ENCODE results near the gene MRPL36. TPM values are rescaled to one million over a fixed set of nuclear protein-coding genes. Genes with fewer than 3 reads are reported as not detected.
"Not testable (repeated sequence)": the region's sequence is repeated elsewhere in the genome, so short reads cannot be mapped to it uniquely, and the experiment has no call there.

MRPL36 gene
- total RNA-seq, 2 experiments from 2014 or later, result 51.4 to 64.9 TPM

- no peak for ATAC-seq
- no peaks in the 10 kb centered on the region for H3K9me3 Mint-ChIP-seq (ENCODE audit: low read depth)
- H3K4me1 Mint-ChIP-seq, result peaks cover 2% of the 10 kb centered on the region
- POLR2A ChIA-PET, result no interaction called here
- no peak overlapping the region for H3K27ac Mint-ChIP-seq
- peaks cover 44% of the 10 kb centered on the region for H3K36me3 Mint-ChIP-seq (ENCODE audit: low read depth)
- CTCF ChIA-PET, result interaction anchor here (0.9 kb wide), 2 partner anchors 10 to 41 kb away, joined by 3 read pairs; no protein-coding TSS in a partner anchor
- no peak overlapping the region for H3K4me3 Mint-ChIP-seq
- no peaks in the 10 kb centered on the region for H3K27me3 Mint-ChIP-seq
- intact Hi-C loops (cut with DNase I, micrococcal nuclease), result no loop called here
- no peak for DNase-seq
These were observed 19.1 kb upstream of the MRPL36 start for GRCh38 chr5:1818784-1819183.

- POLR2A ChIA-PET, result no interaction called here
- no peak for DNase-seq
- Mint-ChIP-seq H3K4me1 (peaks cover 2% of the 10 kb centered on the region), H3K9me3 (ENCODE audit: low read depth) (no peaks in the 10 kb centered on the region), H3K27me3 (no peaks in the 10 kb centered on the region), H3K27ac (no peak overlapping the region), H3K36me3 (ENCODE audit: low read depth) (peaks cover 49% of the 10 kb centered on the region), H3K4me3 (no peak overlapping the region)
- no peak for ATAC-seq
- intact Hi-C loops (cut with DNase I, micrococcal nuclease), result no loop called here
- CTCF ChIA-PET, result interaction anchor here (0.9 kb wide), 1 partner anchor 9 kb away, joined by 3 read pairs; no protein-coding TSS in a partner anchor
These were observed 17.8 kb upstream of the MRPL36 start for GRCh38 chr5:1817261-1818043.

- H3K4me1 Mint-ChIP-seq; H3K27me3 Mint-ChIP-seq; H3K4me3 Mint-ChIP-seq; H3K9me3 Mint-ChIP-seq (ENCODE audit: low read depth); intact Hi-C loops (cut with DNase I, micrococcal nuclease); ATAC-seq; POLR2A ChIA-PET; CTCF ChIA-PET; DNase-seq; H3K27ac Mint-ChIP-seq: not testable (repeated sequence)
- peaks cover 53% of the 10 kb centered on the region for H3K36me3 Mint-ChIP-seq (ENCODE audit: low read depth)
These were observed 17.0 kb upstream of the MRPL36 start for GRCh38 chr5:1816495-1817089.

- intact Hi-C loops (cut with DNase I, micrococcal nuclease), result no loop called here
- Mint-ChIP-seq H3K4me1 (peaks cover 4% of the 10 kb centered on the region), H3K9me3 (ENCODE audit: low read depth) (no peaks in the 10 kb centered on the region), H3K36me3 (ENCODE audit: low read depth) (peaks cover 52% of the 10 kb centered on the region), H3K4me3 (no peak overlapping the region), H3K27me3 (no peaks in the 10 kb centered on the region), H3K27ac (no peak overlapping the region)
- ChIA-PET POLR2A (no interaction called here), CTCF (no interaction called here)
- no peak for ATAC-seq
- DNase-seq, result no peak
These were observed 16.2 kb upstream of the MRPL36 start for GRCh38 chr5:1815881-1816292.

- Mint-ChIP-seq H3K36me3 (ENCODE audit: low read depth) (peaks cover 53% of the 10 kb centered on the region), H3K4me3 (no peak overlapping the region), H3K27ac (no peak overlapping the region), H3K27me3 (no peaks in the 10 kb centered on the region), H3K4me1 (peaks cover 4% of the 10 kb centered on the region), H3K9me3 (ENCODE audit: low read depth) (no peaks in the 10 kb centered on the region)
- DNase-seq, result no peak
- ATAC-seq, result no peak
- intact Hi-C loops (cut with DNase I, micrococcal nuclease), result no loop called here
- ChIA-PET POLR2A (no interaction called here), CTCF (no interaction called here)
These were observed 15.6 kb upstream of the MRPL36 start for GRCh38 chr5:1815071-1815786.

GRCh38 chr5:1814183-1815020 lies 14.8 kb upstream of the MRPL36 start:
- no peaks in the 10 kb centered on the region for H3K9me3 Mint-ChIP-seq (ENCODE audit: low read depth)
- no peak overlapping the region for H3K4me3 Mint-ChIP-seq
- peaks cover 4% of the 10 kb centered on the region for H3K4me1 Mint-ChIP-seq
- ChIA-PET POLR2A (interaction anchor here (0.6 kb wide), 1 partner anchor 57 kb away, joined by 3 read pairs; no protein-coding TSS in a partner anchor), CTCF (no interaction called here)
- ATAC-seq (no peak), DNase-seq (no peak)
- H3K27me3 Mint-ChIP-seq, result no peaks in the 10 kb centered on the region
- intact Hi-C loops (cut with DNase I, micrococcal nuclease), result no loop called here
- no peak overlapping the region for H3K27ac Mint-ChIP-seq
- H3K36me3 Mint-ChIP-seq (ENCODE audit: low read depth), result peaks cover 50% of the 10 kb centered on the region

- no peak overlapping the region for H3K27ac Mint-ChIP-seq
- ATAC-seq (no peak), DNase-seq (no peak)
- intact Hi-C loops (cut with DNase I, micrococcal nuclease), result no loop called here
- peaks cover 13% of the 10 kb centered on the region for H3K4me1 Mint-ChIP-seq
- H3K36me3 Mint-ChIP-seq (ENCODE audit: low read depth), result peaks cover 51% of the 10 kb centered on the region
- no peaks in the 10 kb centered on the region for H3K27me3 Mint-ChIP-seq
- no peaks in the 10 kb centered on the region for H3K9me3 Mint-ChIP-seq (ENCODE audit: low read depth)
- POLR2A ChIA-PET, result no interaction called here
- no peak overlapping the region for H3K4me3 Mint-ChIP-seq
- CTCF ChIA-PET, result interaction anchor here (0.7 kb wide), 1 partner anchor 307 kb away, joined by 3 read pairs; no protein-coding TSS in a partner anchor
These were observed 11.0 kb upstream of the MRPL36 start for GRCh38 chr5:1810581-1811101.

- peaks cover 13% of the 10 kb centered on the region for H3K4me1 Mint-ChIP-seq
- H3K27me3 Mint-ChIP-seq, result no peaks in the 10 kb centered on the region
- no peak overlapping the region for H3K27ac Mint-ChIP-seq
- H3K36me3 Mint-ChIP-seq (ENCODE audit: low read depth), result peaks cover 51% of the 10 kb centered on the region
- intact Hi-C loops (cut with DNase I, micrococcal nuclease), result no loop called here
- no peak overlapping the region for H3K4me3 Mint-ChIP-seq
- CTCF ChIA-PET, result interaction anchor here (0.6 to 1.4 kb wide), 2 partner anchors 9 to 112 kb away, joined by 3 to 5 read pairs; no protein-coding TSS in a partner anchor
- no peaks in the 10 kb centered on the region for H3K9me3 Mint-ChIP-seq (ENCODE audit: low read depth)
- ATAC-seq (no peak), DNase-seq (no peak)
- POLR2A ChIA-PET, result no interaction called here
These were observed 9.9 kb upstream of the MRPL36 start for GRCh38 chr5:1809416-1810035.

- no peaks in the 10 kb centered on the region for H3K27me3 Mint-ChIP-seq
- POLR2A ChIA-PET, result no interaction called here
- H3K4me1 Mint-ChIP-seq, result peaks cover 23% of the 10 kb centered on the region
- ATAC-seq (no peak), DNase-seq (no peak)
- H3K4me3 Mint-ChIP-seq, result no peak overlapping the region
- no peaks in the 10 kb centered on the region for H3K9me3 Mint-ChIP-seq (ENCODE audit: low read depth)
- H3K27ac Mint-ChIP-seq, result no peak overlapping the region
- intact Hi-C loops (cut with DNase I, micrococcal nuclease), result no loop called here
- CTCF ChIA-PET, result interaction anchor here (1.0 to 1.4 kb wide), 2 partner anchors 10 to 12 kb away, joined by 3 read pairs; no protein-coding TSS in a partner anchor
- peaks cover 56% of the 10 kb centered on the region for H3K36me3 Mint-ChIP-seq (ENCODE audit: low read depth)
These were observed 8.8 kb upstream of the MRPL36 start for GRCh38 chr5:1808439-1808838.

- ATAC-seq (no peak), DNase-seq (no peak)
- CTCF ChIA-PET, result interaction anchor here (1.4 kb wide), 1 partner anchor 11 kb away, joined by 3 read pairs; no protein-coding TSS in a partner anchor
- H3K36me3 Mint-ChIP-seq (ENCODE audit: low read depth), result peaks cover 63% of the 10 kb centered on the region
- no peaks in the 10 kb centered on the region for H3K27me3 Mint-ChIP-seq
- intact Hi-C loops (cut with DNase I, micrococcal nuclease), result no loop called here
- no peak overlapping the region for H3K4me3 Mint-ChIP-seq
- POLR2A ChIA-PET, result no interaction called here
- H3K9me3 Mint-ChIP-seq (ENCODE audit: low read depth), result no peaks in the 10 kb centered on the region
- peak overlapping the region; percentile 31 for H3K27ac Mint-ChIP-seq
- peaks cover 31% of the 10 kb centered on the region for H3K4me1 Mint-ChIP-seq
These were observed 8.0 kb upstream of the MRPL36 start for GRCh38 chr5:1807451-1808185.

All from activated CD4-positive, alpha-beta T cell treated with anti-CD3 and anti-CD28 coated beads for 36 hours (primary cell).